ENCODE data around the gene MAPK1. TPM values are rescaled to one million over a fixed set of nuclear protein-coding genes. Genes with fewer than 3 reads are reported as not detected.

The MAPK1 gene
- total RNA-seq, 1 experiment from 2014 or later, result 139 TPM

DNA sequence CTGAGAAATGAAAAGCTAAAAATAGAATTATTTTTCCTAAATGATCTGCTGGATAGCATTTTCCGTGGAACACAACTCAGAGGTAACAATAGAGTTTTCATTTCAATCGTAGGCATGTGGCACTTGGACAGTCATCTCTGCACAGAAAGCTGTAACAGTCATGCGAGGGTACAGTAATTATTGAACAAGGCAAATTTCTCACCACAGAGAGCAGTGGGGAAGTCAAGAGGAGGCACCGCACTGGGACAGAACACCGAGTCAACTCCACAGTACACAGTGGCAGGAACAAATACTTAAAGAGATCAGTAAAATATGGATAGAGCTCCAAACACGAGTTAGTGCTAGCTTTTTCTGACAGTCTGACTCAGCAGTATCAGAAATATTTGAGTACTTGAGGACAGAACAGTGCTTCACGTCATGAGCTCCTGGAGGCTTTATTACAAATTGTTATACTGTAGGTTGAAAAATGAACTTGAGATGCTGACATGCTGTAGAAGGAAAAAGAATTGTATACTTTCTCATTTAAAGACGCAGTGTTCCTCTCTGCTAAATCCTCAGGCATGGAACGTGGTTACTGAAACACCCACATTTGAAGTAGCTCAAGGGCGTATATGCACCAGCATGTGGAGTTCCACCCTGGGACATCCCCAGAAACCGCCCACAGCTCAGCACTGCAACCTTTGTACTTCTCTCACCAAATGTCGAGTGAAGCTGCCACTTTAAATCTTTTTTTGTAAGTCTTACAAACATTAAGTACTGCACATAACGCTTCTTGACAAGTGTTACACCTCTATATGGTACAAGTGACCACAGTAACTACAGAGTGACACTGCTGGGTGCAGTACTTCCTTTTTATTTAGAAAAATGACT, 104.5 kb downstream of the MAPK1 start:
- TF ChIP-seq, protein P1, sequence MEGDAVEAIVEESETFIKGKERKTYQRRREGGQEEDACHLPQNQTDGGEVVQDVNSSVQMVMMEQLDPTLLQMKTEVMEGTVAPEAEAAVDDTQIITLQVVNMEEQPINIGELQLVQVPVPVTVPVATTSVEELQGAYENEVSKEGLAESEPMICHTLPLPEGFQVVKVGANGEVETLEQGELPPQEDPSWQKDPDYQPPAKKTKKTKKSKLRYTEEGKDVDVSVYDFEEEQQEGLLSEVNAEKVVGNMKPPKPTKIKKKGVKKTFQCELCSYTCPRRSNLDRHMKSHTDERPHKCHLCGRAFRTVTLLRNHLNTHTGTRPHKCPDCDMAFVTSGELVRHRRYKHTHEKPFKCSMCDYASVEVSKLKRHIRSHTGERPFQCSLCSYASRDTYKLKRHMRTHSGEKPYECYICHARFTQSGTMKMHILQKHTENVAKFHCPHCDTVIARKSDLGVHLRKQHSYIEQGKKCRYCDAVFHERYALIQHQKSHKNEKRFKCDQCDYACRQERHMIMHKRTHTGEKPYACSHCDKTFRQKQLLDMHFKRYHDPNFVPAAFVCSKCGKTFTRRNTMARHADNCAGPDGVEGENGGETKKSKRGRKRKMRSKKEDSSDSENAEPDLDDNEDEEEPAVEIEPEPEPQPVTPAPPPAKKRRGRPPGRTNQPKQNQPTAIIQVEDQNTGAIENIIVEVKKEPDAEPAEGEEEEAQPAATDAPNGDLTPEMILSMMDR (conservative IDR thresholded peaks at IDR 0.05; ENCODE audit: low read depth, low read length), result no peak
- TF ChIP-seq EZH2 (IDR thresholded peaks at IDR 0.05; ENCODE audit: borderline replicate concordance, low read depth, low read length, poor library complexity, severe bottlenecking), result no peak
- CTCF ChIA-PET, result no interaction called here
- H3K9me3 ChIP-seq (ENCODE audit: low read depth, low read length, poor library complexity, severe bottlenecking), result no peaks in the 10 kb centered on the region
- POLR2A ChIA-PET (ENCODE audit: low non-redundant PET), result interaction anchor here (0.6 kb wide), 1 partner anchor 12 kb away, joined by 3 read pairs; no protein-coding TSS in a partner anchor
- intact Hi-C loops (cut with micrococcal nuclease; ENCODE audit: unreplicated experiment), result loop anchor here (5.0 kb wide), 1 partner anchor 51 kb away; no protein-coding TSS in a partner anchor
- H3K27ac ChIP-seq (ENCODE audit: low read depth, low read length, poor library complexity, severe bottlenecking), result no peak overlapping the region
- no peak for DNase-seq (ENCODE audit: low spot score)
- peaks cover 38% of the 10 kb centered on the region for H3K36me3 ChIP-seq (ENCODE audit: insufficient read depth, low read length, poor library complexity, severe bottlenecking)
- BruUV-seq (replicated peaks), result TSS peak; percentile 14
- H3K4me1 ChIP-seq (ENCODE audit: insufficient read depth, low read length, poor library complexity, severe bottlenecking), result peaks cover 5% of the 10 kb centered on the region
- no peaks in the 10 kb centered on the region for H3K27me3 ChIP-seq (replicated peaks; ENCODE audit: insufficient read depth, low read depth, low read length, poor library complexity)
- no peak overlapping the region for H3K4me3 ChIP-seq (ENCODE audit: low read depth, low read length, poor library complexity, severe bottlenecking)

DNA sequence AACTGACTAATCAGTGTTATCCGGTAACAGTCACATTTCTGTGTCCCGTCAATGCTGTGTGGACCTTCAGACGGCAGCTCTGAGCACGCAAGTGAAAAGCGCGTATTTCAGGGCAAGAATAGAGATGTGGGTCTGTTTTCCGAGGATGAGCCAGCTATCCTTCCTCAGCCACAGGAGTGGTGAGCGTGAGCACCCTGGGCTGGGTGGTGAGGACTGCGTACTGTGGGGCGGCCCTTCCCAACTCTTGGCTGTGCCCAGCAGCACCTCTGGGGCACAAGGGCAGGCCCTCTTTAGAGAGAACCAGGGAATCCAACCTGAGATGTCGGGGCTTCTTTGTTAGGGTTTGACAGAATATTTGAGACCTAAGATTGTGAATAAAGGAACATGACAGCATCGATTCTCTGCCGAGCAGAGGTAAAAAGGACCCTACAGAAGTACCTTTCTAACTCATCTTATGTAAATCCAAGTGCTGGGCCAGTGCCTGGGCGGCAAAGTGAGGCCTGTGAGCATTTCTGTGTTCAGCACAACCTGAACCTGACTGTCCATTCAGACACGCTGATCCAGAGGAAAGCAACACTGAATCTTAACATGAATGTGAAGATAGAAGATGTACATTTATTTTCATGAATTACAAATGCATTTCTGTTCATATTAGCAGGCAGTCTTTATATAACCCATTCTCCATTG, 105.3 kb downstream of the MAPK1 start:
- Histone ChIP-seq H3K4me3 (ENCODE audit: low read depth, low read length, poor library complexity, severe bottlenecking) (no peak overlapping the region), H3K36me3 (ENCODE audit: insufficient read depth, low read length, poor library complexity, severe bottlenecking) (peaks cover 34% of the 10 kb centered on the region), H3K9me3 (ENCODE audit: low read depth, low read length, poor library complexity, severe bottlenecking) (no peaks in the 10 kb centered on the region), H3K27me3 (replicated peaks; ENCODE audit: insufficient read depth, low read depth, low read length, poor library complexity) (no peaks in the 10 kb centered on the region), H3K4me1 (ENCODE audit: insufficient read depth, low read length, poor library complexity, severe bottlenecking) (peaks cover 5% of the 10 kb centered on the region), H3K27ac (ENCODE audit: low read depth, low read length, poor library complexity, severe bottlenecking) (no peak overlapping the region)
- ChIA-PET POLR2A (ENCODE audit: low non-redundant PET) (no interaction called here), CTCF (no interaction called here)
- intact Hi-C loops (cut with micrococcal nuclease; ENCODE audit: unreplicated experiment), result loop anchor here (5.0 kb wide), 1 partner anchor 50 kb away; no protein-coding TSS in a partner anchor
- no peak for TF ChIP-seq EZH2 (IDR thresholded peaks at IDR 0.05; ENCODE audit: borderline replicate concordance, low read depth, low read length, poor library complexity, severe bottlenecking)
- TF ChIP-seq, protein P1 (conservative IDR thresholded peaks at IDR 0.05; ENCODE audit: low read depth, low read length), result no peak
- DNase-seq (ENCODE audit: low spot score), result no peak
- no TSS peak for BruUV-seq (replicated peaks)

DNA sequence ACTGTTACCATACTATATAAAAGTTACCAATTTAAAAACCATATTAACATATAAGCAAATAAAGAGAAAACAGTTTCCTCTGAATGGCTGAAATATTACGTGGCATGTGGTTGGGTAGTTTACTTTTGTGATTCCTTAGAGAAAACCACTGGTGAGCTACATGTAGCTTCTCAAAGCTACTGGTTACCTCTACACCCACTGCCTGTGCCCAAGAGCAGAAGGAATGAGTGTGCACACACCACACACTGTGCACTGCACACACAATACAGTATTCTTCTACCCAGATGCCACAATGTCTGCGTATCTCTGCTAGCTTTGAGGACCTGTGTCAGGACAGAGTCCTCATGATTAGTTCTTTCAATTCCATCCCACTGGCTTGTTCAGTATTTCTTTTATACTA, 106.4 kb downstream of the MAPK1 start:
- Histone ChIP-seq H3K27ac (ENCODE audit: low read depth, low read length, poor library complexity, severe bottlenecking) (no peak overlapping the region), H3K36me3 (ENCODE audit: insufficient read depth, low read length, poor library complexity, severe bottlenecking) (peaks cover 25% of the 10 kb centered on the region), H3K4me1 (ENCODE audit: insufficient read depth, low read length, poor library complexity, severe bottlenecking) (peaks cover 6% of the 10 kb centered on the region), H3K27me3 (replicated peaks; ENCODE audit: insufficient read depth, low read depth, low read length, poor library complexity) (no peaks in the 10 kb centered on the region), H3K4me3 (ENCODE audit: low read depth, low read length, poor library complexity, severe bottlenecking) (no peak overlapping the region), H3K9me3 (ENCODE audit: low read depth, low read length, poor library complexity, severe bottlenecking) (no peaks in the 10 kb centered on the region)
- intact Hi-C loops (cut with micrococcal nuclease; ENCODE audit: unreplicated experiment), result loop anchor here (5.0 kb wide), 1 partner anchor 49 kb away; no protein-coding TSS in a partner anchor
- BruUV-seq (replicated peaks), result no TSS peak
- POLR2A ChIA-PET (ENCODE audit: low non-redundant PET), result no interaction called here
- CTCF ChIA-PET, result interaction anchor here (0.6 kb wide), 1 partner anchor 20 kb away, joined by 3 read pairs; no protein-coding TSS in a partner anchor
- no peak for TF ChIP-seq EZH2 (IDR thresholded peaks at IDR 0.05; ENCODE audit: borderline replicate concordance, low read depth, low read length, poor library complexity, severe bottlenecking)
- TF ChIP-seq, protein P1 (conservative IDR thresholded peaks at IDR 0.05; ENCODE audit: low read depth, low read length), result no peak
- no peak for DNase-seq (ENCODE audit: low spot score)
